Measurements from ENCODE around the gene PWWP2B. TPM values are rescaled to one million over a fixed set of nuclear protein-coding genes. Genes with fewer than 3 reads are reported as not detected.
A peak's percentile ranks its signal among the peaks of the same experiment; 100 is the strongest.

PWWP2B gene
- total and polyA plus RNA-seq, 2 of the 13 experiments (the other 11 are each of a cell fraction or from before 2014, with no cell fraction given), result 2.3 to 4.7 TPM

- 0 out of 2 replicates have a peak, but pooled peaks have one; percentile 27 for TF ChIP-seq ZBTB33 (CRISPR knock-in tag; IDR thresholded peaks at IDR 0.05)
Measured at GRCh38 chr10:132436861-132437410, 39.9 kb downstream of the PWWP2B start (continued).

GRCh38 chr10:132437541-132437950 is 40.5 kb downstream of the PWWP2B start:
- POLR2A ChIA-PET, result no interaction called here
- TF ChIP-seq TIGD3 (CRISPR knock-in tag; IDR thresholded peaks at IDR 0.05; ENCODE audit: borderline replicate concordance) (no peak), NFRKB (IDR thresholded peaks at IDR 0.05) (no peak), SNAI1 (CRISPR knock-in tag; IDR thresholded peaks at IDR 0.05; ENCODE audit: borderline replicate concordance) (no peak), ZNF12 (CRISPR knock-in tag; IDR thresholded peaks at IDR 0.05) (no peak), HOXD1 (CRISPR knock-in tag; IDR thresholded peaks at IDR 0.05) (no peak), HMGXB4 (CRISPR knock-in tag; IDR thresholded peaks at IDR 0.05; ENCODE audit: borderline replicate concordance in 1 of 2, low read depth in 1 of 2) (no peak), TERF1 (CRISPR knock-in tag; IDR thresholded peaks at IDR 0.05) (no peak), NFE2 (CRISPR knock-in tag; IDR thresholded peaks at IDR 0.05) (no peak), THAP7 (CRISPR knock-in tag; IDR thresholded peaks at IDR 0.05) (no peak), GTF2F1 (IDR thresholded peaks at IDR 0.05; ENCODE audit: low read length) (no peak), ZNF605 (CRISPR knock-in tag; IDR thresholded peaks at IDR 0.05) (no peak), SYNCRIP (IDR thresholded peaks at IDR 0.05; ENCODE audit: insufficient read depth, low read depth, low read length) (no peak), KLF13 (CRISPR knock-in tag; IDR thresholded peaks at IDR 0.05) (no peak)
- Histone ChIP-seq H3K4me1 (ENCODE audit: insufficient read depth, low read length) (peaks cover 9% of the 10 kb centered on the region; the same call in 1 of the 2 replicates), H2AFZ (ENCODE audit: low read length) (no peak overlapping the region), H3K4me2 (ENCODE audit: low read depth, low read length) (no peak overlapping the region), H3K27ac (ENCODE audit: extremely low read length, insufficient read depth, low read length) (no peak overlapping the region), H3K36me3 (replicated peaks in 1 of 2; ENCODE audit: control insufficient read depth in 1 of 2, insufficient read depth in 2 of 2, low read length in 2 of 2) (no peaks in the 10 kb centered on the region), H3K9me3 (ENCODE audit: low read length) (no peaks in the 10 kb centered on the region), H3K9ac (ENCODE audit: insufficient read depth, low read depth, low read length) (no peak overlapping the region), H3K4me3 (replicated peaks in 1 of 3; ENCODE audit: insufficient read depth in 1 of 3, low read depth in 2 of 3, low read length in 3 of 3) (no peak overlapping the region), H4K20me1 (ENCODE audit: insufficient read depth, low read length) (no peaks in the 10 kb centered on the region), H3K79me2 (ENCODE audit: insufficient read depth, low read length) (no peaks in the 10 kb centered on the region), H3K27me3 (ENCODE audit: control insufficient read depth in 1 of 2, insufficient read depth in 2 of 2, low read length in 2 of 2) (peaks cover 2 to 12% of the 10 kb centered on the region in 2 experiments; a peak in 4 of 5 replicates)
- in situ Hi-C loops (cut with HindIII; ENCODE audit: extremely low pct_ligation_motif_present, low pct_unique_long_range_greater_than_20kb) (no loop called here), intact Hi-C loops (cut with micrococcal nuclease; ENCODE audit: unreplicated experiment) (no loop called here)
- CTCF ChIA-PET (ENCODE audit: low intra/inter-chr PET ratio, low total read pairs), result no interaction called here
- FAIRE-seq (no peak), ATAC-seq (no peak), DNase-seq (ENCODE audit: low spot score) (no peak)
- no TSS peak for BruUV-seq (replicated peaks)
- 48% methylated on average over 12 of the region's 13 CpGs for WGBS (ENCODE audit: low lambda C conversion rate)
